ENCODE measurements around the gene PTDSS2.
A peak's percentile ranks its signal among the peaks of the same experiment; 100 is the strongest.

The PTDSS2 gene

DNA sequence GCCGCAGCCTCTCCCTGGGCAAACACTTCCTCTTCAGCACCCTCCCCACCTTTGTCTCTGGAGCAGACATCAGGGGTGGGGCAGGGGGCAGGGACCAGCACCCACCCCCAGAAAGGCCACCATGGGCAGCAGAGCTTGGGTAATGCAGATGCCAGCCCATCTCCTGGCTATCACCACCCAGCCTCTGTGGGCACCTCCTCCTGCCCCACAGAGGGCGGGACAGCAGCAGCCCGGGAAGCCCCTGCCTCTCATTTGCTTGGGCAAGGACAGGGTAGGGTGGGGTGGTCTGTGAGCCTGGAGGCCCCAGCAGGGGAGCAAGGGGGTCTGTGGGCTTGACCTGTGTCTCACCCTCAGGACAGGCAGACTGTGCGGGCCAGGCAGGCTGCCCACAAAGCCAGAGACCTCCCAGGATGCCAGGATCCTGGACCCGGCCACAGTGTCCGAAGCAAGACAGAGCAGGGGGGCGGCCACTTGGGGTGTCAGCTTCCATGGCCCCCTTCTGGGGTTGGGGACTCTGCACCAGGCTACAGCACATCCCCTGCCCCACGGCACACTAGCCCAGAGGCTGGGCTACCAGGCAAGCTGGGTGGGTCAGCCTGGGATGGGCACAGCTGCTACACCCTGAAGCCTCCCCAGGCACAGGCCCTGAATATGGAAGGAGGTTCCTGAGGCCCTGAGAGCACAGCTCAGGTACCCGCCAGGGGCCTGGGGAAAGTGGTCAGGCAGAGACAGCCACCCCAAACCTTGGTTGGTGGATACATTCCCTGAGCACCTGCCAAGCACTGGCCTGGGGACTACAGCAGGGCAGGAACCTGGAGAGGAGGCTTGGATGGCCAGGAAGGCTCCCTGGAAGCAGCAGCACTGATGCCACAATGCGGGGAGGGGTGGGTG is 52.5 kb downstream of the PTDSS2 start:
- H3K9ac ChIP-seq, result 0 out of 2 replicates have a peak overlapping the region, but pooled peaks have one; percentile 19
- H3K27ac ChIP-seq, result no peak overlapping the region
- H3K9me3 ChIP-seq, result no peaks in the 10 kb centered on the region
- TF ChIP-seq Cebpa-rat (IDR thresholded peaks at IDR 0.05), result no peak
- H3K4me3 ChIP-seq, result no peak overlapping the region
- no peak overlapping the region for H3K4me2 ChIP-seq
- peaks cover 71% of the 10 kb centered on the region for H4K20me1 ChIP-seq
- peaks cover 26% of the 10 kb centered on the region for H3K4me1 ChIP-seq
- peaks cover 53% of the 10 kb centered on the region for H3K36me3 ChIP-seq
- H3K27me3 ChIP-seq, result peaks cover 31% of the 10 kb centered on the region

DNA sequence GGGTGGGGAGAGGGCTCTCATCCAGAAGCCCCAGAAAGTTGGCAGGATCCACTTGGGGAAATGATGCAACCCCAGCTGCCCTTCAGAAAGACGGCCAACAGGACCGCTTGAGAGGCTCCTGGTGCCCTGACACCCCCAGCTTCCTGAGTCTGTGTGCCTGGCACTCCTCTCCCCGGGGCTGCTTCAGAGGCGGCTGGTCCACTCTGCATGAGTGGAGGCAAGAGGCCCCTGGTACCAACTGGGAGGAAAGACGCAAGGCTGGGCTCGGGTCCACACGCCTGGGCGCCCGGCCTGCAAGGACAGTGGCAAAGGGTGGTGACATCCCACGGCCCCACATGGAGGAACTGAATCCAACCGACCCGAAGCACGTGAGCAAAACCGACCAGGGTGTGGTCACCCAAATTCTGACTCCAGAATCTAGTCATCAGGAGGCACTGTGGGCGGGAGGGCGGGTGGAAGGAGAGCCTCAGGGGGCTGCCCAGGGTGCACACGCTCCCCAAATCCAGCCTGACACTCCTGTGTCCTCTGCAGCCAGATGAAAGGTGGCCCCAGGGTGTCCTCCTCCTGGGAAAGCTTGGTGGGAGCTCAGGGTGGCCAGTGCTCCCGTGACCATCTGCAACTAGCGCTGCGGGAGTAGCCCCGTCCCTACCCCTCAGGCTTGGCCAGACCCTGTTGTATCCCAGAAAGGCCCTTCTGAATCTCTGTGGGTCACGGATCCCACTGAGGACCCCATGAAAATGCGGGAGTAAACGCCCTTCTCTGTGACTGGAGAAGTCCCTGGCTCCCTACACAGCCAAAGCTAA is 53.3 kb downstream of the PTDSS2 start:
- H3K9me3 ChIP-seq, result no peaks in the 10 kb centered on the region
- H3K4me1 ChIP-seq, result peaks cover 35% of the 10 kb centered on the region
- H3K9ac ChIP-seq, result 0 out of 2 replicates have a peak overlapping the region, but pooled peaks have one; percentile 42

GRCh38 chr11:504053-504993 is 54.2 kb downstream of the PTDSS2 start:
- no peak for TF ChIP-seq Cebpa-rat (IDR thresholded peaks at IDR 0.05)
- H3K4me3 ChIP-seq, result peak overlapping the region; percentile 56
- H3K27me3 ChIP-seq, result peaks cover 31% of the 10 kb centered on the region
- H3K4me1 ChIP-seq, result peaks cover 35% of the 10 kb centered on the region
- peak overlapping the region; percentile 42; the same call in 1 of the 2 replicates for H3K9ac ChIP-seq
- peaks cover 67% of the 10 kb centered on the region for H4K20me1 ChIP-seq
- H3K27ac ChIP-seq, result no peak overlapping the region
- H3K9me3 ChIP-seq, result no peaks in the 10 kb centered on the region
- peak overlapping the region; percentile 63 for H3K4me2 ChIP-seq
- peaks cover 40% of the 10 kb centered on the region for H3K36me3 ChIP-seq

More for the DNA sequence above, 53.3 kb downstream of the PTDSS2 start:
- H4K20me1 ChIP-seq, result peaks cover 71% of the 10 kb centered on the region
- peak overlapping the region; percentile 63 for H3K4me2 ChIP-seq
- peaks cover 45% of the 10 kb centered on the region for H3K36me3 ChIP-seq
- H3K27ac ChIP-seq, result no peak overlapping the region
- H3K27me3 ChIP-seq, result peaks cover 31% of the 10 kb centered on the region
- TF ChIP-seq Cebpa-rat (IDR thresholded peaks at IDR 0.05), result no peak
- H3K4me3 ChIP-seq, result no peak overlapping the region; the same call in 1 of the 2 replicates

GRCh38 chr11:504994-505344 is 54.9 kb downstream of the PTDSS2 start:
- no peaks in the 10 kb centered on the region for H3K9me3 ChIP-seq
- peak overlapping the region; percentile 97 for H3K4me2 ChIP-seq
- H3K4me1 ChIP-seq, result peaks cover 35% of the 10 kb centered on the region
- H3K9ac ChIP-seq, result no peak overlapping the region
- peaks cover 31% of the 10 kb centered on the region for H3K27me3 ChIP-seq
- no peak overlapping the region for H3K4me3 ChIP-seq
- no peak for TF ChIP-seq Cebpa-rat (IDR thresholded peaks at IDR 0.05)
- no peak overlapping the region for H3K27ac ChIP-seq
- H4K20me1 ChIP-seq, result peaks cover 60% of the 10 kb centered on the region
- peaks cover 38% of the 10 kb centered on the region for H3K36me3 ChIP-seq

GRCh38 chr11:506238-506994 is 56.3 kb downstream of the PTDSS2 start:
- peaks cover 37% of the 10 kb centered on the region for H3K4me1 ChIP-seq
- H3K4me2 ChIP-seq, result peak overlapping the region; percentile 97
- H3K27me3 ChIP-seq, result peaks cover 31% of the 10 kb centered on the region
- peaks cover 47% of the 10 kb centered on the region for H4K20me1 ChIP-seq
- no peak for TF ChIP-seq Cebpa-rat (IDR thresholded peaks at IDR 0.05)
- H3K9me3 ChIP-seq, result no peaks in the 10 kb centered on the region
- peak overlapping the region; percentile 90 for H3K27ac ChIP-seq
- H3K9ac ChIP-seq, result peak overlapping the region; percentile 86
- H3K36me3 ChIP-seq, result peaks cover 32% of the 10 kb centered on the region
- H3K4me3 ChIP-seq, result peak overlapping the region; percentile 83

DNA sequence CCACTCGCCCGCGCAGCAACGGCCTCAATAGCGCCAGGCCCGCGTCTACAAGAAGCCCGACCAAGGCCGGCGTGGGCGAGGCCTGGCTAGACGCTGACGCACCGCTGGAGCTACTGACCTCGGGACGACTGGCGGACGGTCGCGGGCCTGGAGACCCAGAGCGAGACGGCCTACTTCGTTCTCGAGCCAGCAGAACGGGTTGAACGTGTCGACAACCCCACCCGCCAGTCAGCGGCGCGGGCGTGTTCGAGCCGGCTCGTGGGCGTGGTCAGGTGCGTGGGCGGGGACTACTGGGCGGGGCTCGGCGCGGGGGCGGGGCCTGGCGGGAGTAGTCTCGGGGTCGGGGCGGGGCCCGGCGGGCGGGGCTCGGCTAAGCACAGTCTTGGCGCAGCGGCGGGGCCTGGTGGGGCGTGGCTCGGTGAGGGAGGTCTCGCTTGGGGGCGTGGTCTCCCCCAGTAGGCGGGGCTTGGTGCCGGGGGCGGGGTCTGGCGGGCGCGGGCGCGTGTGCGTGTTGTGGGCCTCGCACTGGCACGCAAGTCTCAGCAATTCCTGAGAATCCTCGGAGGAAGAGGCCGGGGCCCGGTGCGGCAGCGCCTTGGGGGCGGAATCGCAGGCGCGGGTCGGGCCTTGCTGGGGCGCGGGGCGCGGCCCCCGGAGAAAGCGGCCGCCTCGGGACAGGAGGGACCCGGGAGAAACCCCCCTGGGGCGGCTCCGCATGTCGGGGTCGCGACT is 57.1 kb downstream of the PTDSS2 start, which contains the start of gene RNH1:
Gene RNH1, minus strand, starts transcription at position 248 of the 732 bp plus-strand sequence. CDS start 5,080 bp downstream, outside the sequence.
- Histone ChIP-seq H3K9me3 (no peaks in the 10 kb centered on the region), H3K36me3 (peaks cover 25% of the 10 kb centered on the region), H3K4me3 (peak within 1 kb of the TSS; percentile 83), H3K4me1 (peaks cover 45% of the 10 kb centered on the region), H3K9ac (peak within 1 kb of the TSS; percentile 86), H3K27ac (peak within 1 kb of the TSS; percentile 90), H4K20me1 (peaks cover 39% of the 10 kb centered on the region), H3K4me2 (peak within 1 kb of the TSS; percentile 97), H3K27me3 (peaks cover 31% of the 10 kb centered on the region)
- TF ChIP-seq Cebpa-rat (IDR thresholded peaks at IDR 0.05), result no peak

GRCh38 chr11:507727-508515 is 57.8 kb downstream of the PTDSS2 start:
- peak overlapping the region; percentile 84 for H3K9ac ChIP-seq
- TF ChIP-seq Cebpa-rat (IDR thresholded peaks at IDR 0.05), result no peak

More at GRCh38 chr11:507727-508515, 57.8 kb downstream of the PTDSS2 start:
- Histone ChIP-seq H3K27me3 (peaks cover 31% of the 10 kb centered on the region), H3K4me3 (peak overlapping the region; percentile 83), H3K36me3 (peaks cover 22% of the 10 kb centered on the region), H3K4me2 (peak overlapping the region; percentile 97), H3K27ac (peak overlapping the region; percentile 89), H3K9me3 (no peaks in the 10 kb centered on the region), H4K20me1 (peaks cover 32% of the 10 kb centered on the region), H3K4me1 (peaks cover 52% of the 10 kb centered on the region)

Measured in BLaER1 (cell line).